Liver (tissue), 9 donors: Measurements from ENCODE around the gene PCDHGB4. TPM values are rescaled to one million over a fixed set of nuclear protein-coding genes. Genes with fewer than 3 reads are reported as not detected.
"Not testable (repeated sequence)": the region's sequence is repeated elsewhere in the genome, so short reads cannot be mapped to it uniquely, and the experiment has no call there.

ENCODE experiments used
- DNase-seq: peaks from one replicate; pipeline ENCODE4 v3.0.0-alpha.2; 2017; ENCODE audit warnings: low spot score
- H3K27ac ChIP-seq, 2 donors: one replicate each; pipeline ENCODE4 v1.7.0; 2013; ENCODE audit warnings: inconsistent platforms in 2 of 2, low read length in 2 of 2, control low read depth in 1 of 2, low read depth in 1 of 2, mild to moderate bottlenecking in 1 of 2
- H3K27me3 ChIP-seq, 4 donors: one replicate each; pipeline versions ENCODE4 v1.6.1 to v1.7.0; 2013; ENCODE audit warnings: low read length in 3 of 4, inconsistent platforms in 1 of 4, mild to moderate bottlenecking in 1 of 4, moderate library complexity in 1 of 4; ENCODE audit not compliant: control insufficient read depth in 4 of 4, insufficient read depth in 4 of 4
- H3K36me3 ChIP-seq, 4 donors: one replicate each; pipeline versions ENCODE4 v1.6.1 to v1.7.0; 2013; ENCODE audit warnings: low read length in 3 of 4, mild to moderate bottlenecking in 3 of 4, low read depth in 1 of 4, moderate library complexity in 1 of 4; ENCODE audit not compliant: control insufficient read depth in 4 of 4, insufficient read depth in 3 of 4
- H3K4me1 ChIP-seq, 4 donors: one replicate each; pipeline versions ENCODE4 v1.6.1 to v1.7.0; 2013; ENCODE audit warnings: low read length in 3 of 4, mild to moderate bottlenecking in 3 of 4, moderate library complexity in 1 of 4; ENCODE audit not compliant: control insufficient read depth in 4 of 4, insufficient read depth in 4 of 4
- H3K4me3 ChIP-seq, 3 donors: one replicate each; pipeline versions ENCODE4 v1.6.1 to v1.7.0; 2013; ENCODE audit warnings: low read length in 3 of 3, control low read depth in 1 of 3, low read depth in 1 of 3, mild to moderate bottlenecking in 1 of 3
- H3K9ac ChIP-seq, 2 donors: one replicate each; pipeline ENCODE4 v1.7.0; 2013; ENCODE audit warnings: low read length in 2 of 2, mild to moderate bottlenecking in 2 of 2, moderate library complexity in 2 of 2, control low read depth in 1 of 2, low read depth in 1 of 2
- H3K9me3 ChIP-seq, 4 donors: one replicate each; pipeline versions ENCODE4 v1.6.1 to v1.7.0; 2013; ENCODE audit warnings: low read length in 3 of 4; ENCODE audit not compliant: control insufficient read depth in 4 of 4
- EGR1 ChIP-seq, 2 donors: IDR thresholded peaks; 2 replicates each; pipeline ENCODE4 v1.6.1; 2016 to 2018; ENCODE audit warnings: antibody characterized with exemption in 2 of 2, low read depth in 2 of 2
- FOXA2 ChIP-seq: IDR thresholded peaks from 2 replicates; pipeline ENCODE4 v1.6.1; 2016; ENCODE audit warnings: antibody characterized with exemption
- GABPA ChIP-seq, 2 donors: IDR thresholded peaks in 1 of 2; conservative IDR thresholded peaks in 1 of 2; 2 replicates each; pipeline ENCODE4 v1.6.1; 2016; ENCODE audit warnings: antibody characterized with exemption in 2 of 2, mild to moderate bottlenecking in 1 of 2, moderate library complexity in 1 of 2
- HNF4A ChIP-seq, 2 donors: conservative IDR thresholded peaks; 2 replicates each; pipeline ENCODE4 v1.6.1; 2016; ENCODE audit warnings: antibody characterized with exemption in 2 of 2, mild to moderate bottlenecking in 2 of 2
- NR2F2 ChIP-seq: IDR thresholded peaks from 2 replicates; pipeline ENCODE4 v1.6.1; 2016; ENCODE audit warnings: antibody characterized with exemption
- RAD21 ChIP-seq, 2 donors: IDR thresholded peaks; 2 replicates each; pipeline ENCODE4 v1.6.1; 2016; ENCODE audit warnings: antibody characterized with exemption in 2 of 2, mild to moderate bottlenecking in 2 of 2
- RXRA ChIP-seq, 2 donors: IDR thresholded peaks; 2 replicates each; pipeline ENCODE4 v1.6.1; 2017 to 2018; ENCODE audit warnings: antibody characterized with exemption in 2 of 2, mild to moderate bottlenecking in 1 of 2
- SP1 ChIP-seq: IDR thresholded peaks from 2 replicates; pipeline ENCODE4 v1.6.1; 2018; ENCODE audit warnings: antibody characterized with exemption, mild to moderate bottlenecking
- TAF1 ChIP-seq: conservative IDR thresholded peaks from 2 replicates; pipeline ENCODE4 v1.6.1; 2016; ENCODE audit warnings: antibody characterized with exemption, mild to moderate bottlenecking
- YY1 ChIP-seq: IDR thresholded peaks from 2 replicates; pipeline ENCODE4 v1.6.1; 2016; ENCODE audit warnings: antibody characterized with exemption, mild to moderate bottlenecking
- WGBS: extraction: QIAGEN DNeasy Blood & Tissue Kit; methylation state at CpG from one replicate; pipeline ENCODE4 v1.1.7; 2013; 5-methylcytosine and 5-hydroxymethylcytosine counted together
- polyA plus RNA-seq, 2 donors: library from polyadenylated mRNA; stranded (reverse) in 1 of 2; unstranded in 1 of 2; fragments of 200-250 nt in 1 of 2; fragments of >200 nt in 1 of 2; fragmentation: Nextera tagmentation in 1 of 2; extraction: Ambion mirVana in 1 of 2; gene quantifications; one replicate each; pipeline versions ENCODE4 v1.2.1 to v1.2.3, GENCODE V29; 2013 to 2015
- total RNA-seq, 2 donors: library from RNA; depleted of rRNA; stranded (reverse); fragments of >200 nt; gene quantifications; one replicate each; pipeline ENCODE4 v1.2.3, GENCODE V29; 2014
- TF ChIP-seq, protein P1 (sequence below): IDR thresholded peaks from 2 replicates; pipeline ENCODE4 v1.6.1; 2016; ENCODE audit warnings: antibody characterized with exemption
- TF ChIP-seq, protein P2 (sequence below): fragments of 150-350 bp; IDR thresholded peaks from 2 replicates; pipeline ENCODE4 v1.5.1; 2017; ENCODE audit warnings: improper control_type of control experiment, low read depth, low read length; ENCODE audit not compliant: missing input control
- TF ChIP-seq, protein P3 (sequence below): IDR thresholded peaks from 2 replicates; pipeline ENCODE4 v1.6.1; 2016; ENCODE audit warnings: antibody characterized with exemption
- TF ChIP-seq, protein P4 (sequence below): IDR thresholded peaks from 2 replicates; pipeline ENCODE4 v1.6.1; 2016; ENCODE audit warnings: antibody characterized with exemption, mild to moderate bottlenecking
- TF ChIP-seq, protein P5 (sequence below): IDR thresholded peaks from 2 replicates; pipeline ENCODE4 v1.6.1; 2016; ENCODE audit warnings: antibody characterized with exemption
- donor health status: healthy.
- donor health status: healthy.
- donor health status: healthy.
- donor health status: healthy.
- donor health status: healthy.

The PCDHGB4 gene
- total and polyA plus RNA-seq, 4 donors = 0.76 to 2.8 (median 1.6) TPM

DNA sequence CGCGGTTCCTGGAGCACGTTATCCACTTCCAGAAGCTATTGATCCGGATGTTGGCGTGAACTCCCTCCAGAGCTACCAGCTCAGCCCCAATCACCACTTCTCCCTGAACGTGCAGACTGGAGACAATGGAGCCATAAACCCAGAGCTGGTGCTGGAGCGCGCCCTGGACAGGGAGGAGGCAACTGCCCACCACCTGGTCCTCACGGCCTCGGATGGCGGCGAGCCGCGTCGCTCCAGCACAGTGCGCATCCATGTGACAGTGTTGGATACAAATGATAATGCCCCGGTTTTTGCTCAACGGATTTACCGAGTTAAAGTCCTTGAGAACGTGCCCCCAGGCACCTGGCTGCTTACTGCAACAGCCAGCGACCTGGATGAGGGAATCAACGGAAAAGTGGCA lies 15.9 kb downstream of the PCDHGB4 start (continued):
- TF ChIP-seq, protein P1, sequence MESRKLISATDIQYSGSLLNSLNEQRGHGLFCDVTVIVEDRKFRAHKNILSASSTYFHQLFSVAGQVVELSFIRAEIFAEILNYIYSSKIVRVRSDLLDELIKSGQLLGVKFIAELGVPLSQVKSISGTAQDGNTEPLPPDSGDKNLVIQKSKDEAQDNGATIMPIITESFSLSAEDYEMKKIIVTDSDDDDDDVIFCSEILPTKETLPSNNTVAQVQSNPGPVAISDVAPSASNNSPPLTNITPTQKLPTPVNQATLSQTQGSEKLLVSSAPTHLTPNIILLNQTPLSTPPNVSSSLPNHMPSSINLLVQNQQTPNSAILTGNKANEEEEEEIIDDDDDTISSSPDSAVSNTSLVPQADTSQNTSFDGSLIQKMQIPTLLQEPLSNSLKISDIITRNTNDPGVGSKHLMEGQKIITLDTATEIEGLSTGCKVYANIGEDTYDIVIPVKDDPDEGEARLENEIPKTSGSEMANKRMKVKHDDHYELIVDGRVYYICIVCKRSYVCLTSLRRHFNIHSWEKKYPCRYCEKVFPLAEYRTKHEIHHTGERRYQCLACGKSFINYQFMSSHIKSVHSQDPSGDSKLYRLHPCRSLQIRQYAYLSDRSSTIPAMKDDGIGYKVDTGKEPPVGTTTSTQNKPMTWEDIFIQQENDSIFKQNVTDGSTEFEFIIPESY = no peak

DNA sequence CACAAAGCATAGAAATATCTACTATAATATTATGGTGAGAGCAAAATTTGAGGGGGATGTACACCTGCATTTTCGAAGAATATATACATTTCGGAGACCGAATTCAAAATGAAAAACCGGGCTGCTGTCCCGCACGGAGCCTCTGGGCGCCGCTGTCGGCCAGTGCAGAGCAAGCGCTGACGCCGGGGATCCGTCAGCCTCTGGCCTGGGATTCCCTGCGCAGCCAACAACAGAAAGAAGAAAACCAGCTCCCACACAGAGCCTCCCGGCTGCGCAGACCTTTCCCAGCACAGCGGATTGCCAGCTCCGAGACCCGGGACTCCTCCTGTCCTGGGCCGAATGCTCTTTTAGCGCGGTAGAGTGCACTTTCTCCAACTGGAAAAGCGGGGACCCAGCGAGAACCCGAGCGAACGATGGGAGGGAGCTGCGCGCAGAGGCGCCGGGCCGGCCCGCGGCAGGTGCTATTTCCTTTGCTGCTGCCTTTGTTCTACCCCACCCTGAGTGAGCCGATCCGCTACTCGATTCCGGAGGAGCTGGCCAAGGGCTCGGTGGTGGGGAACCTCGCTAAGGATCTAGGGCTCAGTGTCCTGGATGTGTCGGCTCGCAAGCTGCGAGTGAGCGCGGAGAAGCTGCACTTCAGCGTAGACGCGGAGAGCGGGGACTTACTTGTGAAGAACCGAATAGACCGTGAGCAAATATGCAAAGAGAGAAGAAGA lies 20.4 kb downstream of the PCDHGB4 start, which contains the start of gene PCDHGB6:
PCDHGB6 (plus strand) TSS at position 232 of the 716 bp plus-strand sequence; CDS start at position 414, 182 bp downstream.
- 12% methylated on average over 50 of the region's 51 CpGs for WGBS
- not testable (repeated sequence) for H3K27me3 ChIP-seq, H3K36me3 ChIP-seq, H3K27ac ChIP-seq, H3K4me1 ChIP-seq, H3K9ac ChIP-seq
- TF ChIP-seq, protein P2, sequence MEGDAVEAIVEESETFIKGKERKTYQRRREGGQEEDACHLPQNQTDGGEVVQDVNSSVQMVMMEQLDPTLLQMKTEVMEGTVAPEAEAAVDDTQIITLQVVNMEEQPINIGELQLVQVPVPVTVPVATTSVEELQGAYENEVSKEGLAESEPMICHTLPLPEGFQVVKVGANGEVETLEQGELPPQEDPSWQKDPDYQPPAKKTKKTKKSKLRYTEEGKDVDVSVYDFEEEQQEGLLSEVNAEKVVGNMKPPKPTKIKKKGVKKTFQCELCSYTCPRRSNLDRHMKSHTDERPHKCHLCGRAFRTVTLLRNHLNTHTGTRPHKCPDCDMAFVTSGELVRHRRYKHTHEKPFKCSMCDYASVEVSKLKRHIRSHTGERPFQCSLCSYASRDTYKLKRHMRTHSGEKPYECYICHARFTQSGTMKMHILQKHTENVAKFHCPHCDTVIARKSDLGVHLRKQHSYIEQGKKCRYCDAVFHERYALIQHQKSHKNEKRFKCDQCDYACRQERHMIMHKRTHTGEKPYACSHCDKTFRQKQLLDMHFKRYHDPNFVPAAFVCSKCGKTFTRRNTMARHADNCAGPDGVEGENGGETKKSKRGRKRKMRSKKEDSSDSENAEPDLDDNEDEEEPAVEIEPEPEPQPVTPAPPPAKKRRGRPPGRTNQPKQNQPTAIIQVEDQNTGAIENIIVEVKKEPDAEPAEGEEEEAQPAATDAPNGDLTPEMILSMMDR = peak; percentile 76
- peak; percentile 74 to 80 for TF ChIP-seq RAD21 (IDR thresholded peaks at IDR 0.05)
- peaks cover 17 to 57% (median 30%) of the 10 kb centered on the region in 4 donors for H3K9me3 ChIP-seq
- peak; percentile 58 for DNase-seq
- peak within 1 kb of the TSS; percentile 40 to 73 (median 49) for H3K4me3 ChIP-seq

GRCh38 chr5:141409598-141410306 lies 22.3 kb downstream of the PCDHGB4 start:
- Histone ChIP-seq H3K4me3 (peak overlapping the region in 2 of 3 donors; percentile 37 to 73), H3K4me1 (peaks cover 0 to 6% (median 2%) of the 10 kb centered on the region in 4 donors), H3K27ac (no peak overlapping the region), H3K9ac (no peak overlapping the region), H3K36me3 (no peaks in the 10 kb centered on the region), H3K9me3 (peaks cover 19 to 59% (median 29%) of the 10 kb centered on the region in 4 donors), H3K27me3 (peaks cover 0 to 2% (median 0%) of the 10 kb centered on the region in 4 donors)
- 39% methylated on average over 64 of the region's 64 CpGs for WGBS
- no peak for DNase-seq
- TF ChIP-seq YY1 (no peak), EGR1 (IDR thresholded peaks at IDR 0.05; ENCODE audit: low read depth in 2 of 2) (no peak), NR2F2 (no peak), TAF1 (no peak), HNF4A (conservative IDR thresholded peaks at IDR 0.05) (no peak), RXRA (IDR thresholded peaks at IDR 0.05) (no peak), SP1 (no peak), GABPA (IDR thresholded peaks at IDR 0.05 in 1 of 2, conservative IDR thresholded peaks at IDR 0.05 in 1 of 2) (no peak), RAD21 (IDR thresholded peaks at IDR 0.05) (no peak), FOXA2 (no peak)
- TF ChIP-seq, protein P1 = no peak
- TF ChIP-seq, protein P3, sequence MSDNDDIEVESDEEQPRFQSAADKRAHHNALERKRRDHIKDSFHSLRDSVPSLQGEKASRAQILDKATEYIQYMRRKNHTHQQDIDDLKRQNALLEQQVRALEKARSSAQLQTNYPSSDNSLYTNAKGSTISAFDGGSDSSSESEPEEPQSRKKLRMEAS = no peak
- TF ChIP-seq, protein P4, sequence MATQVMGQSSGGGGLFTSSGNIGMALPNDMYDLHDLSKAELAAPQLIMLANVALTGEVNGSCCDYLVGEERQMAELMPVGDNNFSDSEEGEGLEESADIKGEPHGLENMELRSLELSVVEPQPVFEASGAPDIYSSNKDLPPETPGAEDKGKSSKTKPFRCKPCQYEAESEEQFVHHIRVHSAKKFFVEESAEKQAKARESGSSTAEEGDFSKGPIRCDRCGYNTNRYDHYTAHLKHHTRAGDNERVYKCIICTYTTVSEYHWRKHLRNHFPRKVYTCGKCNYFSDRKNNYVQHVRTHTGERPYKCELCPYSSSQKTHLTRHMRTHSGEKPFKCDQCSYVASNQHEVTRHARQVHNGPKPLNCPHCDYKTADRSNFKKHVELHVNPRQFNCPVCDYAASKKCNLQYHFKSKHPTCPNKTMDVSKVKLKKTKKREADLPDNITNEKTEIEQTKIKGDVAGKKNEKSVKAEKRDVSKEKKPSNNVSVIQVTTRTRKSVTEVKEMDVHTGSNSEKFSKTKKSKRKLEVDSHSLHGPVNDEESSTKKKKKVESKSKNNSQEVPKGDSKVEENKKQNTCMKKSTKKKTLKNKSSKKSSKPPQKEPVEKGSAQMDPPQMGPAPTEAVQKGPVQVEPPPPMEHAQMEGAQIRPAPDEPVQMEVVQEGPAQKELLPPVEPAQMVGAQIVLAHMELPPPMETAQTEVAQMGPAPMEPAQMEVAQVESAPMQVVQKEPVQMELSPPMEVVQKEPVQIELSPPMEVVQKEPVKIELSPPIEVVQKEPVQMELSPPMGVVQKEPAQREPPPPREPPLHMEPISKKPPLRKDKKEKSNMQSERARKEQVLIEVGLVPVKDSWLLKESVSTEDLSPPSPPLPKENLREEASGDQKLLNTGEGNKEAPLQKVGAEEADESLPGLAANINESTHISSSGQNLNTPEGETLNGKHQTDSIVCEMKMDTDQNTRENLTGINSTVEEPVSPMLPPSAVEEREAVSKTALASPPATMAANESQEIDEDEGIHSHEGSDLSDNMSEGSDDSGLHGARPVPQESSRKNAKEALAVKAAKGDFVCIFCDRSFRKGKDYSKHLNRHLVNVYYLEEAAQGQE = no peak
- TF ChIP-seq, protein P5, sequence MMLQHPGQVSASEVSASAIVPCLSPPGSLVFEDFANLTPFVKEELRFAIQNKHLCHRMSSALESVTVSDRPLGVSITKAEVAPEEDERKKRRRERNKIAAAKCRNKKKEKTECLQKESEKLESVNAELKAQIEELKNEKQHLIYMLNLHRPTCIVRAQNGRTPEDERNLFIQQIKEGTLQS = no peak
